Peyer's patch (tissue), 4 donors: ENCODE measurements around the gene LDLRAP1. TPM values are rescaled to one million over a fixed set of nuclear protein-coding genes. Genes with fewer than 3 reads are reported as not detected.

Experiments
- DNase-seq, 3 donors: peaks; one replicate each; pipeline ENCODE4 v3.0.0-alpha.2; 2017 to 2019
- H3K27ac ChIP-seq, 4 donors: fragments of 200-600 bp; sonication (generic); one replicate each; pipeline ENCODE4 v1.5.1; 2016 to 2019
- H3K27me3 ChIP-seq, 2 donors: fragments of 200-600 bp; sonication (generic); one replicate each; pipeline ENCODE4 v1.5.1; 2019
- H3K36me3 ChIP-seq, 3 donors: fragments of 200-600 bp; sonication (generic); one replicate each; pipeline ENCODE4 v1.5.1; 2016 to 2019
- H3K4me1 ChIP-seq, 4 donors: fragments of 200-600 bp; sonication (generic); one replicate each; pipeline ENCODE4 v1.5.1; 2016 to 2019
- H3K4me3 ChIP-seq, 4 donors: fragments of 200-600 bp; sonication (generic); 1 replicate in 3 of 4; 2 replicates in 1 of 4; pipeline ENCODE4 v1.5.1; 2016 to 2019; ENCODE audit warnings: mild to moderate bottlenecking in 1 of 4
- H3K9me3 ChIP-seq, 4 donors: fragments of 200-600 bp; sonication (generic); one replicate each; pipeline ENCODE4 v1.5.1; 2016 to 2019; ENCODE audit warnings: mild to moderate bottlenecking in 1 of 4
- POLR2A ChIP-seq, 2 donors: fragments of 450-650 bp; IDR thresholded peaks; one replicate each; pipeline ENCODE4 v1.5.1; 2017; ENCODE audit warnings: antibody characterized with exemption in 2 of 2, mild to moderate bottlenecking in 2 of 2, moderate library complexity in 2 of 2
- total RNA-seq, 4 donors: library from RNA; depleted of rRNA; stranded (reverse); fragments of >200 nt; gene quantifications; one replicate each; pipeline ENCODE4 v1.1.0, GENCODE V29; 2016
- TF ChIP-seq, protein P1 (sequence below), 6 experiments: fragments of 450-650 bp in 4 of 6; fragments of 200-600 bp in 2 of 6; sonication (generic) in 1 of 6; IDR thresholded peaks; one replicate each; pipeline ENCODE4 v1.5.1; 2017 to 2019; ENCODE audit warnings: antibody characterized with exemption in 6 of 6, mild to moderate bottlenecking in 3 of 6, moderate library complexity in 1 of 6

LDLRAP1 gene
- total RNA-seq, 4 donors from 2014 or later = 20.1 to 24.5 (median 22.7) TPM

DNA sequence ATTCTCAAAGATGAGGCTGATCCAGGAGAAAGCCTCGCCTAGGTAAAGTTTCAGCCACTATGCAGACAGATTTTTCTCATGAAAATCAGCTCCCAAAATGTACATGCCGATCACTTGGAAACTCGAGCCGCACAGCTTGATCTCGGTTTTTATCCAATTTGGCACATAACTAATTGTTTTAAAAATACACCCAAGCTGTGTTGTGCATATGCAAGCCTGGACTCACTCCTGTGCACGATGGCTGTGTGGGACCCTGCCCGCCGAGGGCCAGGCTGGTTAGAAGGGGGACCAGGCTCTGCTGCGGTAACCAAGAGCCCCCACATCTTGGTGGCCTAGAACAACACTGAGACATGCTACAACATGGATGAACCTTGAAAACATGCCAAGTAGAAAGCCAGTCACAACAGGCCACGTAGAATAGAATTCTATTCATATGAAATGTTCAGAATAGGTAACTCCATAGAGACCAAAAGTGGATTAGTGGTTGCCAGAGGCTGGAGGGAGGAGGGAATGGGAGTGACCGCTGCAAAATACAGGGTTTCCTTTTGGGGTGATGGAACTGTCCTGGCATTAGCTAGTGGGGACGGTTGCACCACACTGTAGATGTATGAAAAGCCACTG is 16.1 kb upstream of the LDLRAP1 start:
- H3K36me3 ChIP-seq = no peaks in the 10 kb centered on the region
- H3K4me3 ChIP-seq = no peak overlapping the region
- DNase-seq = no peak
- no peaks in the 10 kb centered on the region for H3K27me3 ChIP-seq
- H3K4me1 ChIP-seq = no peaks in the 10 kb centered on the region
- H3K9me3 ChIP-seq = no peaks in the 10 kb centered on the region
- no peak overlapping the region for H3K27ac ChIP-seq
- TF ChIP-seq, protein P1, sequence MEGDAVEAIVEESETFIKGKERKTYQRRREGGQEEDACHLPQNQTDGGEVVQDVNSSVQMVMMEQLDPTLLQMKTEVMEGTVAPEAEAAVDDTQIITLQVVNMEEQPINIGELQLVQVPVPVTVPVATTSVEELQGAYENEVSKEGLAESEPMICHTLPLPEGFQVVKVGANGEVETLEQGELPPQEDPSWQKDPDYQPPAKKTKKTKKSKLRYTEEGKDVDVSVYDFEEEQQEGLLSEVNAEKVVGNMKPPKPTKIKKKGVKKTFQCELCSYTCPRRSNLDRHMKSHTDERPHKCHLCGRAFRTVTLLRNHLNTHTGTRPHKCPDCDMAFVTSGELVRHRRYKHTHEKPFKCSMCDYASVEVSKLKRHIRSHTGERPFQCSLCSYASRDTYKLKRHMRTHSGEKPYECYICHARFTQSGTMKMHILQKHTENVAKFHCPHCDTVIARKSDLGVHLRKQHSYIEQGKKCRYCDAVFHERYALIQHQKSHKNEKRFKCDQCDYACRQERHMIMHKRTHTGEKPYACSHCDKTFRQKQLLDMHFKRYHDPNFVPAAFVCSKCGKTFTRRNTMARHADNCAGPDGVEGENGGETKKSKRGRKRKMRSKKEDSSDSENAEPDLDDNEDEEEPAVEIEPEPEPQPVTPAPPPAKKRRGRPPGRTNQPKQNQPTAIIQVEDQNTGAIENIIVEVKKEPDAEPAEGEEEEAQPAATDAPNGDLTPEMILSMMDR (IDR thresholded peaks at IDR 0.05) = no peak
- TF ChIP-seq POLR2A (IDR thresholded peaks at IDR 0.05) = no peak

DNA sequence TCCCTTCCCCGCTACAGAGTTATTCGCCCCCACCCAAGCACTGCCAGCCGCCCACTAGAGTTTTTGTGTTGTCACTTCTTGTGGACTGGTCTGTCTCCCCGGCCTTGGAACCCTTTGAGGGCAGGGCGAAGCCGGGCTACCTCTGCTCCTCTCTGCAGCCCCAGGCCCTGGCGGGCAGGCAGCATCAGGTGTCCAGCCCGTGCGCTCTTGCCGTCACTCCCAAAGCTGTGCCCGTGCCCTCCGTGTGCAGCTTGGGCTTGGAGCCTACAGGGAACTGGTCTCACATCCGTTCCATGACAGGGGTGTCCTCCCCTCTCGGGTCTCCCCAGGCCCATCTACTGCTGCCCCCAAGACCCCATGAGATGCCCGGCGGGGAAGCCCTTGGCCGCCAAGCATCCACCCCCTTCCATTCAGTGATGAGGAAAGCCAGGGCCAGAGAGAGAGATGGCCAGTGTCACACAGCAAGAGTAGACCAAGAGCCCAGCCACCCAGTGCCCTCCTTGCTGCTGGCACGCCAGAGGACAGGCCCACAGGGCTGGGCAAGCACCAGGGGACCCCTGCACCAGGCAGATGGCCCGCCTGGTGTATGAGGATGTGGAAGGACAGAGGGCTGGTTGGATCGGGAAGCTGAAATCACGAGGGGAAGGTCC is 15.3 kb upstream of the LDLRAP1 start:
- DNase-seq = no peak
- H3K27ac ChIP-seq = no peak overlapping the region
- H3K4me3 ChIP-seq = no peak overlapping the region

DNA sequence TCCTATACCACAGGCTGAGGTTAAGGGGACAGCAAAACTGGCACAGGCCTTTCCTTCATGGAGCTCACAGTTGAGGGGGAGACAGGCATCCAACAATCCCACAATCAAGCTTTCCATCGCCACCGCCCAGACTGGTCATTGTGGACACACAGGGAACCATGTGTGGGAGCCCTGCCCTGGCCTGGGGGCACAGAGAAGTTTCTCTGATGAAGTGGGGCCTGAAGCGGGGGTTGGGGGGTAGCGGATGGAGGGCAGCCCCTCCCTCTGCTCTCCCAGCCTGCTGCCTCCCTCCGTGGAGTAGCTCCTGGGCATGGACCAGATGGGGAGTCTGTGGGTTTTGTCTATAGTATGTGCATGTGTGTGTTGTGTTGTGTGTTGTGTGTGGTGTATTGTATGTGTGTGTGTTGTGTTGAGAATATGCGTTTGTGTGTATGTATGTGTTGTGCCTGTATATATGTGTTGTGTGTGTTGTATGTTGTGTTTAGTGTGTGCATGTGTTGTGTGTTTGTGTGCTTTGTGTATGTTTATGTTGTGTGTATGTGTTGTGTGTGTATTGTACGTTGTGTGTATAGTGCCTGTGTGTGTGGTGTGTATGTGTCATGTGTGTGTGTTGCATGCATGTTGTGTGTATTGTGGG is 14.4 kb upstream of the LDLRAP1 start:
- DNase-seq = no peak
- H3K36me3 ChIP-seq = no peaks in the 10 kb centered on the region
- H3K27ac ChIP-seq = no peak overlapping the region
- H3K4me1 ChIP-seq = no peaks in the 10 kb centered on the region
- H3K27me3 ChIP-seq = no peaks in the 10 kb centered on the region
- TF ChIP-seq, protein P1 (IDR thresholded peaks at IDR 0.05) = no peak
- no peak for TF ChIP-seq POLR2A (IDR thresholded peaks at IDR 0.05)
- H3K9me3 ChIP-seq = no peaks in the 10 kb centered on the region
- H3K4me3 ChIP-seq = no peak overlapping the region

More for the DNA sequence above, 15.3 kb upstream of the LDLRAP1 start:
- Histone ChIP-seq H3K27me3 (no peaks in the 10 kb centered on the region), H3K36me3 (no peaks in the 10 kb centered on the region), H3K9me3 (no peaks in the 10 kb centered on the region), H3K4me1 (no peaks in the 10 kb centered on the region)
- no peak for TF ChIP-seq POLR2A (IDR thresholded peaks at IDR 0.05)
- TF ChIP-seq, protein P1 (IDR thresholded peaks at IDR 0.05) = no peak

DNA sequence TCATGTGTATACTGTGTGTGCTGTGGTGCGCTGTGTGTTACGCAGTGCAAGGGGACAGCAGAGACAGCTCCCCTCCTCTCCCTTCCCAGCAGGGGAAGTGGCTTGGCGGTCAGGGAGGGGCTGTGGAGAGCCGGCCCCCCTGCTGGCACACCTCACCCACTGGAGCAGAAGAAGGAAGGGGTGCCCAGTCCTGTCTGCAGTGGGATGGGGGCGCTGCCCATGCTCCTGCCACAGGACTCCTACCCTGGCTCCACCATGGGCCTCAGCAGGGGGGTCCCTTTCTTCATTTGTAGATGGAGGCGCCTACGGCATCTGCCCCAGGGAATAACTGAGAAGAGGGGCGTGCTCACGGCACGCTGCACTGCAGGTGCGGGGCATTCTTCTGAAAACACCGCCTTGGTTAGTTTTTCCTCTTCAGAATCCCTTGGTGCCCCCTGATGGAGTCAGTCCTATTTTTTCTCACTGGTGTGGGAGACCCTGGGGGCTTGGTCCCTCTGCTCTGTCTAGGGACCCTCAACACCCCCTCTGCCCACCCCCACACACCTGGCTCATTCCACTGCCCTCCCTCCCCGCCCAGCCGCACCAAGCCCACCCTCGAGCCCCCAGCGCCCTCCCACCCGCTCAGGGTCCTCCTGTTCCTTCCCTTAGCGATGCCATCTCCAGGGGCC is 13.8 kb upstream of the LDLRAP1 start:
- H3K4me3 ChIP-seq = no peak overlapping the region
- TF ChIP-seq, protein P1 (IDR thresholded peaks at IDR 0.05) = no peak
- no peak for TF ChIP-seq POLR2A (IDR thresholded peaks at IDR 0.05)

DNA sequence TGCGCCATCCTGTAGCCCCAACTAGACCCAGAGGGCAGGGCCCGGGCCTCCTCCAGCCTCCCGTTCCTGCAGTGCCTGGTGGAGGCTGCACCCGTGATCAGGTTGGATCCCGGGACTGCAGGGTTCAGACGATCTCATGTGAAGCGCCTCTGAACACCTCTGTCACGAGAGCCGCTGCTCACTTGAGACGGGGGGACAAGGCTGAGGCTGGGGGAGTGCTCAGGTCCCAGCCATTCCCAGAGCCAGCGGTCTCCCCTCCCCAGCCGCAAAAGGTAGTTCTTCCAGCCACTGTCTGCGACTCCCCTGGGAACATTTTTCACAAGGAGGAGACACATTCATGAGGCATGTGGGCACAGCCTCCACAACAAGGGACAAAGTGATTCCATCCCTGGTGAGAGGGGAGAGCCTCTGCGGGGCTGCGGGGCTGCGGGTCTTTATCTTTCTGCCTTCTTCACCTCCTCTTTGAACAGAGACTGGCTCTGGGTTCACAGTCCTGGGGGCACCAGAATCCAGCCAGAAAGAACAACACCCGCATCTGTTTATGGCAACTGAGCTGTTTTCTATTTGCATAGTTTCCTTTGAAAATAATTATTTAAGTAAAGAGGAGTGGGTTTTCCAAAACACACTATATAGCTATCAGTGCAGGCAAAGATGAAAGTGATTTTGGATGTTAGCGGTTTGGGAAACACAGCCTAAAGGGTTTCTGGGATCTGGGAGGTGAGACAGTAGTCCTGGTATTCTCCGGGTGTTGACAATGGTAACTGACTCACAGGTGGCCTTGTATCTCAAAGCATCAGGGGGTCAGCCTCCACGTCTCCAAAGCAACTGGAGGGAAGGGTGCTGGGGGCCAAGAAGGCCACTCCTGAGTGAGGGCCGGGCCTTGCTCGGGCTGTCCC is 13.0 kb upstream of the LDLRAP1 start:
- H3K9me3 ChIP-seq = no peaks in the 10 kb centered on the region
- H3K36me3 ChIP-seq = no peaks in the 10 kb centered on the region
- H3K4me1 ChIP-seq = no peaks in the 10 kb centered on the region
- no peak for DNase-seq
- no peak overlapping the region for H3K4me3 ChIP-seq
- no peaks in the 10 kb centered on the region for H3K27me3 ChIP-seq
- TF ChIP-seq, protein P1 (IDR thresholded peaks at IDR 0.05) = no peak
- no peak for TF ChIP-seq POLR2A (IDR thresholded peaks at IDR 0.05)
- no peak overlapping the region for H3K27ac ChIP-seq

More for the DNA sequence above, 13.8 kb upstream of the LDLRAP1 start:
- Histone ChIP-seq H3K27me3 (no peaks in the 10 kb centered on the region), H3K9me3 (no peaks in the 10 kb centered on the region), H3K36me3 (no peaks in the 10 kb centered on the region), H3K27ac (no peak overlapping the region), H3K4me1 (no peaks in the 10 kb centered on the region)
- DNase-seq = no peak
